Liver (tissue), 9 donors: ENCODE results near the gene CRLF1. TPM values are rescaled to one million over a fixed set of nuclear protein-coding genes. Genes with fewer than 3 reads are reported as not detected.

Experiments
- DNase-seq: peaks from one replicate; pipeline ENCODE4 v3.0.0-alpha.2; 2017; ENCODE audit warnings: low spot score
- H3K27ac ChIP-seq, 2 donors: one replicate each; pipeline ENCODE4 v1.7.0; 2013; ENCODE audit warnings: inconsistent platforms in 2 of 2, low read length in 2 of 2, control low read depth in 1 of 2, low read depth in 1 of 2, mild to moderate bottlenecking in 1 of 2
- H3K27me3 ChIP-seq, 4 donors: one replicate each; pipeline versions ENCODE4 v1.6.1 to v1.7.0; 2013; ENCODE audit warnings: low read length in 3 of 4, inconsistent platforms in 1 of 4, mild to moderate bottlenecking in 1 of 4, moderate library complexity in 1 of 4; ENCODE audit not compliant: control insufficient read depth in 4 of 4, insufficient read depth in 4 of 4
- H3K36me3 ChIP-seq, 4 donors: one replicate each; pipeline versions ENCODE4 v1.6.1 to v1.7.0; 2013; ENCODE audit warnings: low read length in 3 of 4, mild to moderate bottlenecking in 3 of 4, low read depth in 1 of 4, moderate library complexity in 1 of 4; ENCODE audit not compliant: control insufficient read depth in 4 of 4, insufficient read depth in 3 of 4
- H3K4me1 ChIP-seq, 4 donors: one replicate each; pipeline versions ENCODE4 v1.6.1 to v1.7.0; 2013; ENCODE audit warnings: low read length in 3 of 4, mild to moderate bottlenecking in 3 of 4, moderate library complexity in 1 of 4; ENCODE audit not compliant: control insufficient read depth in 4 of 4, insufficient read depth in 4 of 4
- H3K4me3 ChIP-seq, 3 donors: one replicate each; pipeline versions ENCODE4 v1.6.1 to v1.7.0; 2013; ENCODE audit warnings: low read length in 3 of 3, control low read depth in 1 of 3, low read depth in 1 of 3, mild to moderate bottlenecking in 1 of 3
- H3K9ac ChIP-seq, 2 donors: one replicate each; pipeline ENCODE4 v1.7.0; 2013; ENCODE audit warnings: low read length in 2 of 2, mild to moderate bottlenecking in 2 of 2, moderate library complexity in 2 of 2, control low read depth in 1 of 2, low read depth in 1 of 2
- H3K9me3 ChIP-seq, 4 donors: one replicate each; pipeline versions ENCODE4 v1.6.1 to v1.7.0; 2013; ENCODE audit warnings: low read length in 3 of 4; ENCODE audit not compliant: control insufficient read depth in 4 of 4
- ATF3 ChIP-seq: IDR thresholded peaks from 2 replicates; pipeline ENCODE4 v1.6.1; 2016; ENCODE audit warnings: antibody characterized with exemption
- CTCF ChIP-seq: fragments of 150-350 bp; IDR thresholded peaks from 2 replicates; pipeline ENCODE4 v1.5.1; 2017; ENCODE audit warnings: improper control_type of control experiment, low read depth, low read length; ENCODE audit not compliant: missing input control
- EGR1 ChIP-seq, 2 donors: IDR thresholded peaks; 2 replicates each; pipeline ENCODE4 v1.6.1; 2016 to 2018; ENCODE audit warnings: antibody characterized with exemption in 2 of 2, low read depth in 2 of 2
- FOXA1 ChIP-seq: IDR thresholded peaks from 2 replicates; pipeline ENCODE4 v1.6.1; 2016; ENCODE audit warnings: antibody characterized with exemption
- FOXA2 ChIP-seq: IDR thresholded peaks from 2 replicates; pipeline ENCODE4 v1.6.1; 2016; ENCODE audit warnings: antibody characterized with exemption
- GABPA ChIP-seq, 2 donors: IDR thresholded peaks in 1 of 2; conservative IDR thresholded peaks in 1 of 2; 2 replicates each; pipeline ENCODE4 v1.6.1; 2016; ENCODE audit warnings: antibody characterized with exemption in 2 of 2, mild to moderate bottlenecking in 1 of 2, moderate library complexity in 1 of 2
- HNF4G ChIP-seq: IDR thresholded peaks from 2 replicates; pipeline ENCODE4 v1.6.1; 2016; ENCODE audit warnings: antibody characterized with exemption
- JUND ChIP-seq, 2 donors: IDR thresholded peaks; 2 replicates each; pipeline ENCODE4 v1.6.1; 2016; ENCODE audit warnings: antibody characterized with exemption in 2 of 2
- MAX ChIP-seq: IDR thresholded peaks from 2 replicates; pipeline ENCODE4 v1.6.1; 2016; ENCODE audit warnings: antibody characterized with exemption
- NR2F2 ChIP-seq: IDR thresholded peaks from 2 replicates; pipeline ENCODE4 v1.6.1; 2016; ENCODE audit warnings: antibody characterized with exemption
- RAD21 ChIP-seq, 2 donors: IDR thresholded peaks; 2 replicates each; pipeline ENCODE4 v1.6.1; 2016; ENCODE audit warnings: antibody characterized with exemption in 2 of 2, mild to moderate bottlenecking in 2 of 2
- REST ChIP-seq: IDR thresholded peaks from 2 replicates; pipeline ENCODE4 v1.6.1; 2016; ENCODE audit warnings: antibody characterized with exemption, mild to moderate bottlenecking
- RXRA ChIP-seq, 2 donors: IDR thresholded peaks; 2 replicates each; pipeline ENCODE4 v1.6.1; 2017 to 2018; ENCODE audit warnings: antibody characterized with exemption in 2 of 2, mild to moderate bottlenecking in 1 of 2
- SP1 ChIP-seq: IDR thresholded peaks from 2 replicates; pipeline ENCODE4 v1.6.1; 2018; ENCODE audit warnings: antibody characterized with exemption, mild to moderate bottlenecking
- TAF1 ChIP-seq: conservative IDR thresholded peaks from 2 replicates; pipeline ENCODE4 v1.6.1; 2016; ENCODE audit warnings: antibody characterized with exemption, mild to moderate bottlenecking
- YY1 ChIP-seq: IDR thresholded peaks from 2 replicates; pipeline ENCODE4 v1.6.1; 2016; ENCODE audit warnings: antibody characterized with exemption, mild to moderate bottlenecking
- ZBTB33 ChIP-seq: IDR thresholded peaks from 2 replicates; pipeline ENCODE4 v1.6.1; 2016; ENCODE audit warnings: antibody characterized with exemption
- WGBS: extraction: QIAGEN DNeasy Blood & Tissue Kit; methylation state at CpG from one replicate; pipeline ENCODE4 v1.1.7; 2013; 5-methylcytosine and 5-hydroxymethylcytosine counted together
- polyA plus RNA-seq, 2 donors: library from polyadenylated mRNA; stranded (reverse) in 1 of 2; unstranded in 1 of 2; fragments of 200-250 nt in 1 of 2; fragments of >200 nt in 1 of 2; fragmentation: Nextera tagmentation in 1 of 2; extraction: Ambion mirVana in 1 of 2; gene quantifications; one replicate each; pipeline versions ENCODE4 v1.2.1 to v1.2.3, GENCODE V29; 2013 to 2015
- total RNA-seq, 2 donors: library from RNA; depleted of rRNA; stranded (reverse); fragments of >200 nt; gene quantifications; one replicate each; pipeline ENCODE4 v1.2.3, GENCODE V29; 2014
- donor health status: healthy.
- donor health status: healthy.
- donor health status: healthy.
- donor health status: healthy.
- donor health status: healthy.

CRLF1 gene
- total and polyA plus RNA-seq, 4 donors = 0.49 to 1.9 (median 1.6) TPM; not detected in 1

GRCh38 chr19:18557411-18558201 is 49.0 kb downstream of the CRLF1 start, which contains the start of gene KXD1:
Gene KXD1, plus strand, starts transcription at chr19:18557870. Its CDS starts 4,187 bp downstream, at chr19:18562057.
- Histone ChIP-seq H3K4me1 (peaks cover 2 to 13% (median 7%) of the 10 kb centered on the region in 4 donors), H3K9ac (peak within 1 kb of the TSS; percentile 55 to 99), H3K27ac (peak within 1 kb of the TSS; percentile 82 to 98), H3K36me3 (peaks cover 0 to under 1% (median 0%) of the 10 kb centered on the region in 4 donors), H3K9me3 (no peaks in the 10 kb centered on the region), H3K4me3 (peak within 1 kb of the TSS; percentile 56 to 90 (median 84)), H3K27me3 (no peaks in the 10 kb centered on the region)
- TF ChIP-seq FOXA2 (no peak), RXRA (IDR thresholded peaks at IDR 0.05) (peak in 1 of 2 donors; percentile 21), REST (peak; percentile 60), MAX (peak; percentile 39), GABPA (IDR thresholded peaks at IDR 0.05 in 1 of 2, conservative IDR thresholded peaks at IDR 0.05 in 1 of 2) (peak in 1 of 2 donors; percentile 87), JUND (IDR thresholded peaks at IDR 0.05) (peak in 1 of 2 donors; percentile 28), YY1 (peak; percentile 70), ATF3 (no peak), RAD21 (IDR thresholded peaks at IDR 0.05) (peak; percentile 36 to 49), CTCF (no peak), SP1 (peak; percentile 62), TAF1 (no peak)
- peak; percentile 94 for DNase-seq
- 2% methylated on average over 58 of the region's 58 CpGs for WGBS

GRCh38 chr19:18551631-18552030 is 55.0 kb downstream of the CRLF1 start:
- no peak overlapping the region for H3K4me3 ChIP-seq
- no peaks in the 10 kb centered on the region for H3K9me3 ChIP-seq
- WGBS = 71% methylated on average over 6 of the region's 6 CpGs
- no peaks in the 10 kb centered on the region for H3K36me3 ChIP-seq
- DNase-seq = no peak
- no peaks in the 10 kb centered on the region for H3K4me1 ChIP-seq
- H3K27ac ChIP-seq = no peak overlapping the region
- no peak overlapping the region for H3K9ac ChIP-seq
- H3K27me3 ChIP-seq = no peaks in the 10 kb centered on the region
- no peak for TF ChIP-seq TAF1
- no peak for TF ChIP-seq JUND (IDR thresholded peaks at IDR 0.05)
- no peak for TF ChIP-seq HNF4G
- no peak for TF ChIP-seq FOXA2
- no peak for TF ChIP-seq ZBTB33
- TF ChIP-seq NR2F2 = no peak
- no peak for TF ChIP-seq GABPA (IDR thresholded peaks at IDR 0.05 in 1 of 2, conservative IDR thresholded peaks at IDR 0.05 in 1 of 2)
- TF ChIP-seq FOXA1 = no peak
- no peak for TF ChIP-seq MAX
- TF ChIP-seq ATF3 = no peak
- no peak for TF ChIP-seq RAD21 (IDR thresholded peaks at IDR 0.05)
- no peak for TF ChIP-seq EGR1 (IDR thresholded peaks at IDR 0.05; ENCODE audit: low read depth in 2 of 2)
- no peak for TF ChIP-seq YY1
- TF ChIP-seq SP1 = no peak
- TF ChIP-seq REST = no peak
